HepG2 (cell line): ENCODE results near the gene DHX58. TPM values are rescaled to one million over a fixed set of nuclear protein-coding genes. Genes with fewer than 3 reads are reported as not detected.

Experiments
- CBX5 ChIP-seq: sonication (generic); formaldehyde crosslinking; IDR thresholded peaks from 2 replicates; pipeline ENCODE4 v1.4.0; 2020; ENCODE audit warnings: missing genetic modification reagents, borderline replicate concordance
- CENPBD1 ChIP-seq: sonication (generic); formaldehyde crosslinking; IDR thresholded peaks from 2 replicates; pipeline ENCODE4 v1.8.0; 2022; ENCODE audit warnings: missing genetic modification reagents, low read depth, mild to moderate bottlenecking, borderline replicate concordance
- DMAP1 ChIP-seq: IDR thresholded peaks from 2 replicates; pipeline ENCODE4 v1.6.1; 2016
- ELF1 ChIP-seq: sonication (generic); formaldehyde crosslinking; IDR thresholded peaks from 2 replicates; pipeline ENCODE4 v1.4.0; 2020; ENCODE audit warnings: missing genetic modification reagents
- HNF1B ChIP-seq: sonication (generic); formaldehyde crosslinking; IDR thresholded peaks from 2 replicates; pipeline ENCODE4 v1.5.1; 2020; ENCODE audit warnings: mild to moderate bottlenecking, moderate library complexity, missing genetic modification reagents
- MIER3 ChIP-seq: IDR thresholded peaks from 2 replicates; pipeline ENCODE4 v1.6.1; 2016; ENCODE audit warnings: missing compliant biosample characterization, borderline replicate concordance
- NCOA2 ChIP-seq: sonication (generic); formaldehyde crosslinking; IDR thresholded peaks from 2 replicates; pipeline ENCODE4 v1.8.0; 2022; ENCODE audit warnings: inconsistent platforms
- PAF1 ChIP-seq: IDR thresholded peaks from 2 replicates; pipeline ENCODE4 v1.6.1; 2016; ENCODE audit warnings: missing genetic modification reagents, missing compliant biosample characterization
- SKIL ChIP-seq: sonication (generic); formaldehyde crosslinking; IDR thresholded peaks from 2 replicates; pipeline ENCODE4 v1.8.0; 2022; ENCODE audit warnings: missing genetic modification reagents, mild to moderate bottlenecking, moderate library complexity, borderline replicate concordance
- ZFP37 ChIP-seq: sonication (generic); formaldehyde crosslinking; IDR thresholded peaks from 2 replicates; pipeline ENCODE4 v1.4.0; 2020; ENCODE audit warnings: missing genetic modification reagents, borderline replicate concordance
- ZFYVE20 ChIP-seq: sonication (generic); formaldehyde crosslinking; IDR thresholded peaks from 2 replicates; pipeline ENCODE4 v1.8.0; 2023; ENCODE audit warnings: low read depth, mild to moderate bottlenecking, moderate library complexity, missing genetic modification reagents, borderline replicate concordance
- ZNF292 ChIP-seq: sonication (generic); formaldehyde crosslinking; IDR thresholded peaks from 2 replicates; pipeline ENCODE4 v1.8.1; 2022; ENCODE audit warnings: mild to moderate bottlenecking, low read depth, missing genetic modification reagents, borderline replicate concordance
- ZNF530 ChIP-seq: sonication (generic); formaldehyde crosslinking; IDR thresholded peaks from 2 replicates; pipeline ENCODE4 v1.5.0; 2020; ENCODE audit warnings: low read depth, mild to moderate bottlenecking, missing genetic modification reagents
- ZNF558 ChIP-seq: sonication (generic); formaldehyde crosslinking; IDR thresholded peaks from 2 replicates; pipeline ENCODE4 v1.9.0; 2022; ENCODE audit warnings: mild to moderate bottlenecking, missing genetic modification reagents, borderline replicate concordance
- ZNF691 ChIP-seq: sonication (generic); formaldehyde crosslinking; IDR thresholded peaks from 2 replicates; pipeline ENCODE4 v1.4.0; 2020; ENCODE audit warnings: missing genetic modification reagents, low read depth, mild to moderate bottlenecking, borderline replicate concordance
- ZNF777 ChIP-seq: sonication (generic); formaldehyde crosslinking; IDR thresholded peaks from 2 replicates; pipeline ENCODE4 v1.4.0; 2020; ENCODE audit warnings: missing genetic modification reagents
- polyA plus RNA-seq, 8 experiments: library from polyadenylated mRNA; depleted of rRNA in 3 of 8; stranded (reverse) in 7 of 8; unstranded in 1 of 8; fragments of >200 nt; fragmentation: Illumina TruSeq in 4 of 8; extraction: Trizol in 4 of 8; gene quantifications; 2 replicates each; pipeline versions ENCODE4 v1.2.1 to v1.2.3, GENCODE V29; 2011 to 2016; ENCODE audit warnings: low read depth in 4 of 8, missing spikeins in 1 of 8, mixed read lengths in 1 of 8; ENCODE audit not compliant: insufficient read depth in 1 of 8
- total RNA-seq, 5 experiments: library from RNA; depleted of rRNA; stranded (reverse); fragments of >200 nt; fragmentation: Illumina TruSeq; extraction: Trizol; gene quantifications; 2 replicates each; pipeline ENCODE4 v1.2.3, GENCODE V29; 2016; ENCODE audit warnings: low read depth in 1 of 5
- TF ChIP-seq, protein P1 (sequence below): sonication (generic); formaldehyde crosslinking; IDR thresholded peaks from 2 replicates; pipeline ENCODE4 v1.8.1; 2023; ENCODE audit warnings: missing genetic modification reagents, mild to moderate bottlenecking, borderline replicate concordance
- TF ChIP-seq, protein P2 (sequence below): sonication (generic); formaldehyde crosslinking; IDR thresholded peaks from 2 replicates; pipeline ENCODE4 v1.5.1; 2020; ENCODE audit warnings: missing genetic modification reagents, mild to moderate bottlenecking, borderline replicate concordance
- TF ChIP-seq, protein P3 (sequence below): IDR thresholded peaks from 2 replicates; pipeline ENCODE4 v1.6.1; 2012; ENCODE audit warnings: inconsistent platforms

Gene DHX58
- total and polyA plus RNA-seq, 2 of the 13 experiments (the other 11 are each of a cell fraction or from before 2014, with no cell fraction given), result 6.7 to 7.8 TPM

DNA sequence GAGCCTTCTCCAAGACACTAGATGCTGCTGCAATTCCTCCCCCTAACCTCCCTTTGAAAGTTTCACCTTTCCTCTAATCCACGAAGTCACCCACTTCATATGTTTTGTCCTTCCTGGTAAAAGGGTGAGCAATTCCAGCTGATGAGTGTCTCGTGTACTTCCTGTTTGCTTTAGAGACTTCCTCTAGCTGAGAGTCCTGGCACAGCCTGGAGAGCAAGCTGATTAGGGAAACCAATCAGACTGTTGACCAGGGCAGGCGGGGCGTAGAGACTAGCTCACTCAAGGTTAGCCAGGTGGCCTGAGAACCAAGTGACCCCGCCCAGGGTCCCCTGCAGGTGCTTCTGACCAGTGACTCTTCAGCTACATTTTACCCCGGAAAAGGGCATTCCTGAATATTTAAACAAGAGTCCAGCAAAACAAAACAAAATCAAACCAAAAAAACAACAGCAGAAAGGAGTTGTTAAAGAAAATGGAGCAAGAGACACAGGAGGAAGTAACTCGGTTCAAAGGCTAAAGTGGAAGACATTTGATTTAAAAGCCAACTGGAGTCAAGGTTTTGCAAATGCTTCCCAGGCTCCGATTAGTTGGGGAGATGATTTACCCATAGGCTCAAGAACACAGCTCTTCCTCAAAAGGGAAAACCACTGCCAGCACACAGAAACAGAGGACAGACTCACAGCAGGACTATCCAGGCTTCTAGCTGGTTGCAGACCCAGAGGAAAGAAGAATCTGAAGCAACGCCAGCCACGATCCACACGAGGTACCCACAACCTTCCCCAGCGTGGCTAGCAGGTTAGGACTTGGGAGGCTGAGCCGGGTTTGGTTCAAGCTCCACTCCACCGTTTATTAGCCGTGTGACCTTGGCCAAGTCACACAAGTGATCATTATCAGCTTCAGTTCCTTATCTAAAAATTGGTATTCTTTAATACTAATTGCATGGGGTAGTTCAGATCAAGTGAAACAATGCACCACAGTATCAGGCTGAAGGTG lies 23.4 kb upstream of the DHX58 start (continued):
- TF ChIP-seq NCOA2 (CRISPR knock-in tag), result peak; percentile 50; the same call in 1 of the 2 replicates
- TF ChIP-seq, protein P1, sequence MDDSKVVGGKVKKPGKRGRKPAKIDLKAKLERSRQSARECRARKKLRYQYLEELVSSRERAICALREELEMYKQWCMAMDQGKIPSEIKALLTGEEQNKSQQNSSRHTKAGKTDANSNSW (CRISPR knock-in tag), result no peak
- no peak for TF ChIP-seq ZNF558 (CRISPR knock-in tag)
- TF ChIP-seq ZFYVE20, result no peak
- TF ChIP-seq MIER3 (CRISPR knock-in tag), result 0 out of 2 replicates have a peak, but pooled peaks have one; percentile 32
- TF ChIP-seq HNF1B (CRISPR knock-in tag), result peak; percentile 79
- TF ChIP-seq, protein P2, sequence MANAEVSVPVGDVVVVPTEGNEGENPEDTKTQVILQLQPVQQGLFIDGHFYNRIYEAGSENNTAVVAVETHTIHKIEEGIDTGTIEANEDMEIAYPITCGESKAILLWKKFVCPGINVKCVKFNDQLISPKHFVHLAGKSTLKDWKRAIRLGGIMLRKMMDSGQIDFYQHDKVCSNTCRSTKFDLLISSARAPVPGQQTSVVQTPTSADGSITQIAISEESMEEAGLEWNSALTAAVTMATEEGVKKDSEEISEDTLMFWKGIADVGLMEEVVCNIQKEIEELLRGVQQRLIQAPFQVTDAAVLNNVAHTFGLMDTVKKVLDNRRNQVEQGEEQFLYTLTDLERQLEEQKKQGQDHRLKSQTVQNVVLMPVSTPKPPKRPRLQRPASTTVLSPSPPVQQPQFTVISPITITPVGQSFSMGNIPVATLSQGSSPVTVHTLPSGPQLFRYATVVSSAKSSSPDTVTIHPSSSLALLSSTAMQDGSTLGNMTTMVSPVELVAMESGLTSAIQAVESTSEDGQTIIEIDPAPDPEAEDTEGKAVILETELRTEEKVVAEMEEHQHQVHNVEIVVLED, result no peak
- peak; percentile 97 for TF ChIP-seq SKIL
- TF ChIP-seq ZNF777 (CRISPR knock-in tag), result no peak
- TF ChIP-seq ZNF530, result no peak
- TF ChIP-seq, protein P3, sequence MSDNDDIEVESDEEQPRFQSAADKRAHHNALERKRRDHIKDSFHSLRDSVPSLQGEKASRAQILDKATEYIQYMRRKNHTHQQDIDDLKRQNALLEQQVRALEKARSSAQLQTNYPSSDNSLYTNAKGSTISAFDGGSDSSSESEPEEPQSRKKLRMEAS, result peak; percentile 41; the same call in 1 of the 2 replicates
- TF ChIP-seq PAF1, result no peak
- no peak for TF ChIP-seq CENPBD1 (CRISPR knock-in tag)
- 0 out of 2 replicates have a peak, but pooled peaks have one; percentile 36 for TF ChIP-seq ZFP37
- TF ChIP-seq ZNF691 (CRISPR knock-in tag), result 0 out of 2 replicates have a peak, but pooled peaks have one; percentile 36
- peak; percentile 35; the same call in 1 of the 2 replicates for TF ChIP-seq DMAP1 (CRISPR knock-in tag)
- peak; percentile 89 for TF ChIP-seq ELF1
- TF ChIP-seq CBX5 (CRISPR knock-in tag), result peak; percentile 70; the same call in 1 of the 2 replicates
- 0 out of 2 replicates have a peak, but pooled peaks have one; percentile 68 for TF ChIP-seq ZNF292 (CRISPR knock-in tag)
